Heart right ventricle (tissue), 16 donors: ENCODE data around the gene SYTL5. TPM values are rescaled to one million over a fixed set of nuclear protein-coding genes. Genes with fewer than 3 reads are reported as not detected.

ENCODE experiments used
- ATAC-seq, 8 donors: fragments of 200-7000 bp; cut with Tn5 transposase; one replicate each; pipeline ENCODE4 v1.9.1; 2020; ENCODE audit warnings: mild to moderate bottlenecking in 8 of 8, moderate library complexity in 8 of 8, moderate number of reproducible peaks in 1 of 8
- DNase-seq, 2 donors: peaks; one replicate each; pipeline ENCODE4 v3.0.0-alpha.2; 2020
- H3K27ac ChIP-seq, 10 donors: fragments of 200-600 bp; sonication (generic) in 2 of 10; one replicate each; pipeline versions ENCODE4 v1.5.0 to v1.8.0; 2020 to 2022; ENCODE audit warnings: mild to moderate bottlenecking in 3 of 10
- H3K27me3 ChIP-seq, 7 donors: fragments of 200-600 bp; one replicate each; pipeline ENCODE4 v1.8.0; 2021 to 2022; ENCODE audit warnings: mild to moderate bottlenecking in 2 of 7
- H3K36me3 ChIP-seq, 9 donors: fragments of 200-600 bp; sonication (generic) in 1 of 9; one replicate each; pipeline versions ENCODE4 v1.5.0 to v1.8.0; 2020 to 2022; ENCODE audit warnings: mild to moderate bottlenecking in 2 of 9
- H3K4me1 ChIP-seq, 9 donors: fragments of 200-600 bp; sonication (generic) in 1 of 9; one replicate each; pipeline versions ENCODE4 v1.5.0 to v1.8.0; 2020 to 2022; ENCODE audit warnings: mild to moderate bottlenecking in 4 of 9
- H3K4me3 ChIP-seq, 10 donors: fragments of 200-600 bp; sonication (generic) in 2 of 10; one replicate each; pipeline versions ENCODE4 v1.5.0 to v1.8.0; 2020 to 2022; ENCODE audit warnings: mild to moderate bottlenecking in 7 of 10, moderate library complexity in 2 of 10
- H3K9me3 ChIP-seq, 11 donors: fragments of 200-600 bp in 10 of 11; sonication (generic) in 2 of 11; one replicate each; pipeline versions ENCODE4 v1.5.0 to v1.8.0; 2013 to 2022; ENCODE audit warnings: mild to moderate bottlenecking in 2 of 11, control low read depth in 1 of 11, moderate library complexity in 1 of 11
- WGBS, 2 donors: extraction: QIAGEN DNeasy Blood & Tissue Kit; methylation state at CpG; one replicate each; pipeline ENCODE4 v1.1.7; 2013; ENCODE audit warnings: inconsistent platforms in 1 of 2; 5-methylcytosine and 5-hydroxymethylcytosine counted together
- intact Hi-C, 10 donors: fragments of 100-400 bp; cut with DNase I; formaldehyde crosslinking; loops; one replicate each; pipeline versions ENCODE4 v1.11.1 to v1.14.2; 2022
- polyA plus RNA-seq, 2 donors: library from polyadenylated mRNA; stranded (reverse); fragments of 200-250 nt; gene quantifications; one replicate each; pipeline ENCODE4 v1.2.3, GENCODE V29; 2013
- total RNA-seq, 10 donors: library from RNA; stranded (reverse); fragmentation: NEBNext Ultra II Directional in 3 of 10; extraction: Animal tissue kit (Norgen Biotek cat#: 25700) in 3 of 10; gene quantifications; one replicate each; pipeline versions ENCODE4 v1.2.1 to v1.2.4, GENCODE V29; 2021 to 2023
- TF ChIP-seq, protein P1 (sequence below), 9 donors: fragments of 200-600 bp; sonication (generic) in 2 of 9; IDR thresholded peaks; one replicate each; pipeline versions ENCODE4 v1.5.0 to v1.8.0; 2021 to 2022; ENCODE audit warnings: antibody characterized with exemption in 9 of 9, mild to moderate bottlenecking in 5 of 9, moderate library complexity in 1 of 9
- donor health status: Arrhythmogenic right ventricular cardiomyopathy.
- donor health status: ischemic (EF 13 %, LVEDD 7.1; RV severe dilation, severe dysfunction).
- donor health status: healthy with polysubstance abuse.
- donor health status: DM: no; HTN: yes; CAD: no.
- donor health status: DM: no; HTN: no; CAD: no.
- donor health status: ischemic (EF 25% LVEDD 6.9; RV normal size, moderate dysfunction).
- donor health status: ischemic (EF 25% LVEDD 5.7; RV mildly dilated, moderate dysfunction).
- donor health status: healthy.
- donor health status: DM: yes; HTN: yes; CAD: no.
- donor health status: Ischemic cardiomyopathy.
- donor health status: ischemic (EF 35%, LVEDD 5.7; RV mildly dilated, moderate dysfunction).
- donor health status: nonischemic (EF 11% LVEDD 7.7; RV severe dilation, severe dysfunction).
- donor health status: DM: yes; HTN: yes; CAD: no.
- donor health status: PGD.
- donor health status: ischemic (EF 29% LVEDD 5.4; RV normal size, mild dysfunction).
- donor health status: nonischemic (EF 23%, LVEDD 6.1; RV moderate dilation, normal function).

SYTL5 gene
- total and polyA plus RNA-seq, 12 donors, result 0.03 to 3.2 (median 0.45) TPM; not detected in 3

- intact Hi-C loops, result no loop called here
- no peak overlapping the region for H3K27ac ChIP-seq
- no peaks in the 10 kb centered on the region for H3K36me3 ChIP-seq
- ATAC-seq (peak in 2 of 8 donors; percentile 71 to 83), DNase-seq (no peak)
- no peak overlapping the region for H3K4me3 ChIP-seq
- H3K9me3 ChIP-seq, result no peaks in the 10 kb centered on the region
- H3K4me1 ChIP-seq, result peaks cover 0 to 7% (median 0%) of the 10 kb centered on the region in 9 donors
- peaks cover 0 to 60% (median 0%) of the 10 kb centered on the region in 7 donors for H3K27me3 ChIP-seq
- TF ChIP-seq, protein P1, sequence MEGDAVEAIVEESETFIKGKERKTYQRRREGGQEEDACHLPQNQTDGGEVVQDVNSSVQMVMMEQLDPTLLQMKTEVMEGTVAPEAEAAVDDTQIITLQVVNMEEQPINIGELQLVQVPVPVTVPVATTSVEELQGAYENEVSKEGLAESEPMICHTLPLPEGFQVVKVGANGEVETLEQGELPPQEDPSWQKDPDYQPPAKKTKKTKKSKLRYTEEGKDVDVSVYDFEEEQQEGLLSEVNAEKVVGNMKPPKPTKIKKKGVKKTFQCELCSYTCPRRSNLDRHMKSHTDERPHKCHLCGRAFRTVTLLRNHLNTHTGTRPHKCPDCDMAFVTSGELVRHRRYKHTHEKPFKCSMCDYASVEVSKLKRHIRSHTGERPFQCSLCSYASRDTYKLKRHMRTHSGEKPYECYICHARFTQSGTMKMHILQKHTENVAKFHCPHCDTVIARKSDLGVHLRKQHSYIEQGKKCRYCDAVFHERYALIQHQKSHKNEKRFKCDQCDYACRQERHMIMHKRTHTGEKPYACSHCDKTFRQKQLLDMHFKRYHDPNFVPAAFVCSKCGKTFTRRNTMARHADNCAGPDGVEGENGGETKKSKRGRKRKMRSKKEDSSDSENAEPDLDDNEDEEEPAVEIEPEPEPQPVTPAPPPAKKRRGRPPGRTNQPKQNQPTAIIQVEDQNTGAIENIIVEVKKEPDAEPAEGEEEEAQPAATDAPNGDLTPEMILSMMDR (IDR thresholded peaks at IDR 0.05), result no peak
- 25 to 38% methylated on average over 1 of the region's 1 CpG for WGBS, 2 donors
Observed at GRCh38 chrX:38142610-38143009, 136.3 kb downstream of the SYTL5 start.

- 85 to 95% methylated on average over 2 of the region's 2 CpGs for WGBS, 2 donors
- no peak overlapping the region for H3K4me3 ChIP-seq
Observed at GRCh38 chrX:38149016-38149415, 142.7 kb downstream of the SYTL5 start.

GRCh38 chrX:38150993-38151392 is 144.6 kb downstream of the SYTL5 start:
- TF ChIP-seq, protein P1 (IDR thresholded peaks at IDR 0.05), result no peak

More at GRCh38 chrX:38149016-38149415, 142.7 kb downstream of the SYTL5 start:
- Histone ChIP-seq H3K27ac (no peak overlapping the region), H3K27me3 (peaks cover 0 to 39% (median 0%) of the 10 kb centered on the region in 7 donors), H3K4me1 (peaks cover 0 to 4% (median 0%) of the 10 kb centered on the region in 9 donors), H3K36me3 (peaks cover 0 to 4% (median 0%) of the 10 kb centered on the region in 9 donors), H3K9me3 (no peaks in the 10 kb centered on the region)
- TF ChIP-seq, protein P1 (IDR thresholded peaks at IDR 0.05), result no peak
- intact Hi-C loops, result no loop called here
- DNase-seq (no peak), ATAC-seq (no peak)

DNA sequence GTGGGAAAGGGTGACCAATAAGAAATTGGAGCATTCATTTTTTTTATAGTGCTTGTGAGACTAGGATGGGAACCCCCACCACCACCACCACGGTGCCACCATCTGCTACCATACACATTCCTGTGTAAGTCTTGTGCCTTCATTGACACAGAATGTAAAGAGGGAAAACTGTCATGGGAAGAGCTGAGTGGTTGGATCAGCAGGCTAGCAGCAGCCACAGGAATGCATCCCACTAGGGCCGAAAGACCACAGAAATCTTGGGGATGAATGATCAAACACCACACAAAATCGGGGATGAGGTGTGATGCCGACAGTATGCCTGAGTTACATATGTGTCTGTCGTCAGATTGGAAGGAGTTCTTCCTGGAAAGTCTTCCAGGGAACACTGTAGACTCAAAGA is 145.1 kb downstream of the SYTL5 start:
- H3K27ac ChIP-seq, result no peak overlapping the region

More at GRCh38 chrX:38150993-38151392, 144.6 kb downstream of the SYTL5 start:
- Histone ChIP-seq H3K27ac (no peak overlapping the region), H3K9me3 (no peaks in the 10 kb centered on the region), H3K27me3 (peaks cover 0 to 31% (median 0%) of the 10 kb centered on the region in 7 donors), H3K4me1 (peaks cover 0 to 4% (median 0%) of the 10 kb centered on the region in 9 donors), H3K36me3 (peaks cover 0 to 4% (median 0%) of the 10 kb centered on the region in 9 donors), H3K4me3 (no peak overlapping the region)
- DNase-seq (no peak), ATAC-seq (no peak)
- intact Hi-C loops, result no loop called here
- 78 to 90% methylated on average over 4 of the region's 4 CpGs for WGBS, 2 donors

More for the DNA sequence above, 145.1 kb downstream of the SYTL5 start:
- Histone ChIP-seq H3K4me3 (no peak overlapping the region), H3K4me1 (peaks cover 0 to 4% (median 0%) of the 10 kb centered on the region in 9 donors), H3K9me3 (no peaks in the 10 kb centered on the region), H3K27me3 (peaks cover 0 to 31% (median 0%) of the 10 kb centered on the region in 7 donors), H3K36me3 (peaks cover 0 to 4% (median 0%) of the 10 kb centered on the region in 9 donors)
- TF ChIP-seq, protein P1 (IDR thresholded peaks at IDR 0.05), result no peak
- ATAC-seq, result no peak
- WGBS, 2 donors, result 82 to 86% methylated on average over 5 of the region's 5 CpGs
- no peak for DNase-seq
- intact Hi-C loops, result no loop called here
